Measurements from ENCODE around the gene FBXO2. TPM values are rescaled to one million over a fixed set of nuclear protein-coding genes. Genes with fewer than 3 reads are reported as not detected.
A peak's percentile ranks its signal among the peaks of the same experiment; 100 is the strongest.

FBXO2 gene
- total and polyA plus RNA-seq, 9 donors, result 0.09 to 4.5 (median 0.42) TPM

DNA sequence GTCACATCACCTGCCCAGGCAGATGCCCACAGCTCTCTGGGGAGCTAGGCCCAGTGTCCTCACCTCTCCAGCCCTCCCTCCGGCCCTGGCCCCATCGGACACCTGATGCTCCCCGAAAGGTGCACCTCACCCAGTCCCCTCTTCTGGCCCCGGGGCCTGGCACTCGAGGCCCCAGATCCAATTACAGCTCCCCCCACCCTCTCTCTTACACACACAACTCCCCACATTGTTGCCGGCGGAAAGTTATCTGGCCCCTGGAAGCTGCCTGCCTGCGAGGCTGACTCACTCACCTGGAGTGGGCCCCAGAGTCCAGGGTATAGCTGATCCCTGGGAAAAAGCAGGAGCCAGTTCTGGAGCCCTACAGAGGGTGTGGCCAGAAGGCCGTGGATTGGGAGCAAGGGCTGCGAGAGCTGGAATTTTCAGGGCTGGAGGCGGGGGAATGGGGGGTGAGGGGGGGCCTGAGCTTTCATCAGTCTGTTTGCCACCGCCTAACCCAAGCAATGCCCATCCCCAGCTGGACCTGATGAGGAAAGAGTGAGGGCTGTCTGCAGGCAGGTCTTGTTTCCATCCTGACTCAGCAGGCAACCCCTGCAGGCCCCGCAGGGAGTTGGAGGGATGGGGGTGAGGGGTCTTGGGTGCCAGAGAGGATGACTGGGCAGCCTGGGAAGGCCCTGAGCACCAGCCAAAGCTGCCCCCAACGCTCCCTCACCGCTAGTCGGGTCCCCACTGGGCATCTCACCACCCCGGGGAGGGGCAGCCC lies 948 bp downstream of the FBXO2 start:
- WGBS (ENCODE audit: insufficient coverage), result 42% methylated on average over 13 of the region's 17 CpGs
- H3K27ac ChIP-seq (ENCODE audit: low read length), result no peak overlapping the region
- no peaks in the 10 kb centered on the region for H3K9me3 ChIP-seq (replicated peaks; ENCODE audit: control insufficient read depth, low read depth, low read length)
- peaks cover 30% of the 10 kb centered on the region for H3K4me1 ChIP-seq (ENCODE audit: control insufficient read depth, insufficient read depth, low read length)
- H3K36me3 ChIP-seq (ENCODE audit: control insufficient read depth, insufficient read depth, low read length), result peaks cover 3% of the 10 kb centered on the region
- no peak overlapping the region for H3K4me3 ChIP-seq (ENCODE audit: low read length)
- no peak for DNase-seq
- peaks cover 62% of the 10 kb centered on the region for H3K27me3 ChIP-seq (ENCODE audit: control insufficient read depth, insufficient read depth, low read length)

DNA sequence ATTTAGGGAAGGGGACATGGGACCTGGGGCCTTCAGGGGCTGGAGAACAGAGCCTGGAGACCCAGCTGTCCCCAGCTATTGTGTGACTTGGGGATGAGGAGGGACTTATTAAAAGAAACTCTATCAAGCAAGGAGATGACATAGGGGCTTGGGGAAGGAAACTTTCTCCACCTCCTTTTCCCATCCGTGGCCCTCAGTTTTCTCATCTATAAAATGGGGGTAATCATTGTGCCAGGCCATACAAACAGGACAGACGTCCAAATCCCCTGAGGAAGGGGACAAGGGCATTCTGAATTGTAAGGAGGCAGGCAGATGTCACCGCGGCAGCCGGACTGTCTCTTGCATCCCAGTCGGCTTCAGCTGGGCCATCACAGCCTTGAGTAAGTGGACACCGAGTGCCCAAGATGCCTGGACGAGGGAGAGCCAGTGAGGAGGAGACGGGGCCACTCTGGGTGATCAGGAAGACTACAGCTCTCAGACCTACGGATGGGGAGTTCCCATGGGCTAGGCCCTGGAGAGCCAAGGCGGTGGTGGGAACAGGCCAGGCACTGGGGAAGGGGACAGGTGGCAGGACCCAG lies 1.9 kb downstream of the FBXO2 start:
- H3K27me3 ChIP-seq (ENCODE audit: control insufficient read depth, insufficient read depth, low read length), result peaks cover 65% of the 10 kb centered on the region

DNA sequence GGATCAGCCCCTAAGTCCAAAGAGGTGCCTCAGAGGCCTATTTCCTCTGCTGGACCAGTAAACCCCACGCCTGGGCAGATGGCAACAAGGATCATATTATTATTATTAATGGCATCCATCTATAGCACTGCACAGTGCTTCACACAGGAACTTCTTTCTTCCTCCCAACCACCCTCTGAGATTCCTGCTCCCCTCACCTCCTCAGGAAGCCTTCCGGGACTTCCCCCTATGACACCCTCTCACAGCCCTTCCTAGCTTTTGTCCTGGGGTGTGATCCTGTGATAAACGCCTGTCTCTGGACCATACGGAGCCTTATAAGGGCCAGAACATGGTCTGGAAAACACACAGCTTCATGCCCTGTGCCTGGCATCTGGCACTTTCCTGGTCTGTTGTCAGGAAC lies 3.2 kb downstream of the FBXO2 start:
- Histone ChIP-seq H3K4me1 (ENCODE audit: control insufficient read depth, insufficient read depth, low read length) (peaks cover 39% of the 10 kb centered on the region), H3K9me3 (replicated peaks; ENCODE audit: control insufficient read depth, low read depth, low read length) (no peaks in the 10 kb centered on the region), H3K4me3 (ENCODE audit: low read length) (no peak overlapping the region), H3K27me3 (ENCODE audit: control insufficient read depth, insufficient read depth, low read length) (peaks cover 65% of the 10 kb centered on the region), H3K27ac (ENCODE audit: low read length) (no peak overlapping the region), H3K36me3 (ENCODE audit: control insufficient read depth, insufficient read depth, low read length) (no peaks in the 10 kb centered on the region)
- WGBS (ENCODE audit: insufficient coverage), result 71% methylated on average over 3 of the region's 4 CpGs
- DNase-seq, result no peak

More for the DNA sequence above, 1.9 kb downstream of the FBXO2 start:
- WGBS (ENCODE audit: insufficient coverage), result 87% methylated on average over 9 of the region's 11 CpGs
- Histone ChIP-seq H3K4me3 (ENCODE audit: low read length) (no peak overlapping the region), H3K9me3 (replicated peaks; ENCODE audit: control insufficient read depth, low read depth, low read length) (no peaks in the 10 kb centered on the region), H3K27ac (ENCODE audit: low read length) (no peak overlapping the region), H3K4me1 (ENCODE audit: control insufficient read depth, insufficient read depth, low read length) (peaks cover 37% of the 10 kb centered on the region), H3K36me3 (ENCODE audit: control insufficient read depth, insufficient read depth, low read length) (peaks cover 3% of the 10 kb centered on the region)
- no peak for DNase-seq

DNA sequence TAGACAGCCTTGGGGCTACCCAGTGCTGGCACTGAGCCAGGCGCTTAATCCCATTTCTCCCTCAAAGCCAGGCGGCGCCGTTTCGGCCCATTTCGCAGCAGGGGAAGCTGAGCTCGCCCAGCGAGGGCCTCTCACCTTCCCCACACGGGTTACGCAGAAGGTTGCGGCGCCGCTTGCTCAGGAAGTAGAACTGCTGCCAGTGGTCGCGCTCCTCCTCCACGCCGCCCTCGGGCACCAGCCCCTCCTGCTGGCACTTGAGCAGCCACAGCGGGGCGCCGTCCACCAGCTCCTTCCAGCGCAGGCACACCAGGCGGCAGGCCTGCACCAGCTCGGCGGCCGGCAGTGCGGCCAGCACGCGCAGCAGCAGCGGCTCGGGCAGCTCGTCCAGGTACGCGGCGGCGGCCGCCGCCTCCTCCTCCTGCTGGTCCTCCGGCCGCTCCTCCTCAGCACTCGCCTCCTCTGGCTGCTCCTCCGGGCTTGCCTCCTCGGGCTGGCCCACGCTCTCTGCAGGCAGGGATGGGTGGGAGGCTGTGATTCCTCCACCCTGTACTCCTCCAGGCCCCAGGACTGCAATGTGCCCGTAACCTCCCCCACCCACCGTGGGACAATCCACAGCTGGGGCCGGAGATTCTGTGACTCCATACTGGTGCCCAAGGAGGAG lies 3.8 kb downstream of the FBXO2 start:
- peaks cover 62% of the 10 kb centered on the region for H3K27me3 ChIP-seq (ENCODE audit: control insufficient read depth, insufficient read depth, low read length)
- no peaks in the 10 kb centered on the region for H3K9me3 ChIP-seq (replicated peaks; ENCODE audit: control insufficient read depth, low read depth, low read length)
- H3K4me1 ChIP-seq (ENCODE audit: control insufficient read depth, insufficient read depth, low read length), result peaks cover 35% of the 10 kb centered on the region
- no peaks in the 10 kb centered on the region for H3K36me3 ChIP-seq (ENCODE audit: control insufficient read depth, insufficient read depth, low read length)
- H3K27ac ChIP-seq (ENCODE audit: low read length), result no peak overlapping the region
- no peak overlapping the region for H3K4me3 ChIP-seq (ENCODE audit: low read length)
- peak; percentile 53 for DNase-seq
- 4% methylated on average over 42 of the region's 47 CpGs for WGBS (ENCODE audit: insufficient coverage)

DNA sequence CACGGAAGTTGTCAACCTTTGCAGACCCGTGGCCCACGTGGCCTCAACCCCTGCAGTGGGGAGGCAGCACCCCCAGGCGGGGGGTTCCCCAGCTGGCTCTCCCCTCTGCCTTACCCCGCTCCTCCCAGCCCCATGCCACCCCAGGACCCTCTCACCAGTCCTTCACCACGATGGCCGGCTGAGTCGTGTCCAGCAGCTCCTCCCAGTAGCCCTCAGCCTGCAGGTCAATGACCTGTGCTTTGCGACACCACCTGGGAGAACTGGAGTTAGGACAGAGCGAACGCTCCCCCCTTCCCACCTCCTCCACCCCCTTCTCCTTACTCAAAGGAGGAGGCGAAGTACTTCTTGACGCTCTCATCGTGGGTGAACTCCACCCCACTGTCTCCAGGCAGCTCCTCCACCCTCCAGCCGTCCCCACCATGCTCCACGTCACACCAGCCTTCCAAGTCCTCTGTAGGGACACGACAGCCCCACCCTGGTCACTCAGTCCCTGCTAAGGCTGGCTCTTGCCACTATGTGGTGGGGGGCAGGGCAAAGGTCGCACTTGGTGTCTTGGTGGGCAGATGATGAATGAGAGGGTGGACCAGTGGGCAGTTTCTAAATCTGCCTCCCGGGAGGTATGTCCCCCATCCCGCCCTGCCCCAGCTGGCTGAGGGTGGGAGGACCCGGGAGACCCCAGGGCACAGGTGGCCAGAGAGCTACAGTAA lies 4.5 kb downstream of the FBXO2 start:
- whole genome bisulfite sequencing (ENCODE audit: insufficient coverage), result 32% methylated on average over 16 of the region's 21 CpGs
- no peak for DNase-seq
- Histone ChIP-seq H3K4me3 (ENCODE audit: low read length) (no peak overlapping the region), H3K9me3 (replicated peaks; ENCODE audit: control insufficient read depth, low read depth, low read length) (no peaks in the 10 kb centered on the region), H3K36me3 (ENCODE audit: control insufficient read depth, insufficient read depth, low read length) (no peaks in the 10 kb centered on the region), H3K4me1 (ENCODE audit: control insufficient read depth, insufficient read depth, low read length) (peaks cover 30% of the 10 kb centered on the region), H3K27me3 (ENCODE audit: control insufficient read depth, insufficient read depth, low read length) (peaks cover 60% of the 10 kb centered on the region), H3K27ac (ENCODE audit: low read length) (no peak overlapping the region)

DNA sequence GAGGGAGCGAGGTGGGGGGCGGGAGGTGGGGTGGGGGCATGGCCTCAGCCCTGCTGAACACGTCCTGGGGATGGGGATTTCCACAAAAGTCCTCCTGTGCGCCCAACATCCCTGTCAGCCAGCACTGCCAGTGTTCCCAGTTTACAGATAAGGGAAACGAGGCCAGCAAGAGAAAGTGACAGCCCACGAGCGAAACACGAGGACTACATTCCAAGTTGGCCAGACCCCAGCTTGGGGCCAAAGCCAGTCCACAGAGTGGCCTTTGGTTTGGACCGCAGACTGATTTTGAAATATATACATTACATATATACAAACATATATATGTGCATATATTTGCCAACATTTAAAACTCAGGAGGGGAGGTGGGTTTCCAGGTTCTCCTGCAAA lies 5.0 kb downstream of the FBXO2 start:
- DNase-seq, result no peak
- Histone ChIP-seq H3K9me3 (replicated peaks; ENCODE audit: control insufficient read depth, low read depth, low read length) (no peaks in the 10 kb centered on the region), H3K27me3 (ENCODE audit: control insufficient read depth, insufficient read depth, low read length) (peaks cover 57% of the 10 kb centered on the region), H3K27ac (ENCODE audit: low read length) (no peak overlapping the region), H3K4me3 (ENCODE audit: low read length) (no peak overlapping the region), H3K36me3 (ENCODE audit: control insufficient read depth, insufficient read depth, low read length) (no peaks in the 10 kb centered on the region), H3K4me1 (ENCODE audit: control insufficient read depth, insufficient read depth, low read length) (peaks cover 27% of the 10 kb centered on the region)
- 25% methylated on average over 2 of the region's 9 CpGs for WGBS (ENCODE audit: insufficient coverage)

DNA sequence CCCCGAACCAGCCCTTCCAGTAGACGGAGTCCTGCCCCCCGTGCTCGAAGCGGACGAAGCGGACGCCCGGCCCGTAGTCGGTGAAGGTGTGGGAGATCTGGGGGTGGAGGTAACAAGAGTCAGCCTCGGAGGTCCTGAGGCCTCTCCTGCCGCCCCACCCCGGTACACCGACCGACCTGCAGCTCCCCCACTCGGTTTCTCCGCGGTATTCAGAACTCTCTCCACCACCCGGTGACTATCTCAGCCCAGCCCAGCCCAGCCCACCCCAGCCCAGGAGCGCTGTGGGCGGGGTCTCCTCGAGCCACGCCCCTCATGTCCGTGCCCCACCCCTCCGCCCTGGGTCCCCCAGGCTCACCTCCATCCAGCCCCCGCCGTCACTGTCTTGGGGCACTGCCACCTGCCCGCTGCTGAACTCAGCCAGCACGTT lies 5.5 kb downstream of the FBXO2 start:
- Histone ChIP-seq H3K27ac (ENCODE audit: low read length) (no peak overlapping the region), H3K4me1 (ENCODE audit: control insufficient read depth, insufficient read depth, low read length) (peaks cover 23% of the 10 kb centered on the region), H3K36me3 (ENCODE audit: control insufficient read depth, insufficient read depth, low read length) (no peaks in the 10 kb centered on the region), H3K4me3 (ENCODE audit: low read length) (no peak overlapping the region), H3K27me3 (ENCODE audit: control insufficient read depth, insufficient read depth, low read length) (peaks cover 55% of the 10 kb centered on the region), H3K9me3 (replicated peaks; ENCODE audit: control insufficient read depth, low read depth, low read length) (no peaks in the 10 kb centered on the region)
- DNase-seq, result no peak
- WGBS (ENCODE audit: insufficient coverage), result under 1% methylated on average over 15 of the region's 30 CpGs

DNA sequence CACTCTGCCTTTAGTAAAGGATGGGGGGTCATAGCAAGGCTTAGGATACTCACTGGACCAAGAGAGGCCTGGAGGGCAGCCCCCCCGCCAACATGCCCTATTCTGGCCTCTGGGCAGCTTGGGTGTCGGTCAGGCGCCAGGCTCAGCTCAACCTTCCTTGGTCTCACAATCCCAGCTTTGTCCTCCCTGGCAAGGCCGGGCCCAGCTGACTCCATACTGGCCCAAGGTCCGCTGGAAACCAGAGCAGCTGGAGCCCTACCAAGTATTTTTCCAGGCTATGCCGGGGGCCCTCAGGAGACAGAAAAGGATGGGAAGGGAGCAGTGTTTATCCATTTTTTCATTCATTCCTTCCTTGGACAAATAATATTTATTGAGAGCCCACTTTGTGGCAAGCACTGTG lies 6.2 kb downstream of the FBXO2 start:
- DNase-seq, result peak; percentile 60
- peaks cover 49% of the 10 kb centered on the region for H3K27me3 ChIP-seq (ENCODE audit: control insufficient read depth, insufficient read depth, low read length)
- 82% methylated on average over 3 of the region's 6 CpGs for WGBS (ENCODE audit: insufficient coverage)

DNA sequence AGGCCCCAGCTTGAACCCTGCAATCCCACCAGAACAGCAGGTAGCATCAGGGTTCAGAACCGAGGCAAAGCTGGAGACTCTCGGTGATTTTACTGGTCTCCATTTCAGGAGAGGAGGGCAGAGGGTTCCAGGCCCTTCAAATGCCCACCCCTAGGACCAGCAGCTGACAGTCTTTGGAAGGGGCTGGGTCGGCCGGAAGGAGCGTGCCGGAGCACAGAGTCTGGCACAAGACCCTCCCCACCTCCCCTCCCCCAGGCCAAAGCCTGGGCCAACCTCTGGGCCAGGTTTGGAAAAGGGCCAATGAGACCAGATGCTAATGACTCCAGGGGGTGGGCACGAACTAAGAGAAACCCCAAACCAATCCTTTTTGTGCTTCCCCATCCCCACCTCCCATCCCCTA lies 6.9 kb downstream of the FBXO2 start:
- H3K9me3 ChIP-seq (replicated peaks; ENCODE audit: control insufficient read depth, low read depth, low read length), result no peaks in the 10 kb centered on the region
- H3K4me3 ChIP-seq (ENCODE audit: low read length), result no peak overlapping the region
- DNase-seq, result no peak
- WGBS (ENCODE audit: insufficient coverage), result 86% methylated on average over 2 of the region's 7 CpGs
- H3K27me3 ChIP-seq (ENCODE audit: control insufficient read depth, insufficient read depth, low read length), result peaks cover 42% of the 10 kb centered on the region
- peaks cover 20% of the 10 kb centered on the region for H3K4me1 ChIP-seq (ENCODE audit: control insufficient read depth, insufficient read depth, low read length)
- H3K36me3 ChIP-seq (ENCODE audit: control insufficient read depth, insufficient read depth, low read length), result no peaks in the 10 kb centered on the region
- no peak overlapping the region for H3K27ac ChIP-seq (ENCODE audit: low read length)

More for the DNA sequence above, 6.2 kb downstream of the FBXO2 start:
- Histone ChIP-seq H3K27ac (ENCODE audit: low read length) (no peak overlapping the region), H3K4me1 (ENCODE audit: control insufficient read depth, insufficient read depth, low read length) (peaks cover 20% of the 10 kb centered on the region), H3K9me3 (replicated peaks; ENCODE audit: control insufficient read depth, low read depth, low read length) (no peaks in the 10 kb centered on the region), H3K4me3 (ENCODE audit: low read length) (no peak overlapping the region), H3K36me3 (ENCODE audit: control insufficient read depth, insufficient read depth, low read length) (no peaks in the 10 kb centered on the region)

DNA sequence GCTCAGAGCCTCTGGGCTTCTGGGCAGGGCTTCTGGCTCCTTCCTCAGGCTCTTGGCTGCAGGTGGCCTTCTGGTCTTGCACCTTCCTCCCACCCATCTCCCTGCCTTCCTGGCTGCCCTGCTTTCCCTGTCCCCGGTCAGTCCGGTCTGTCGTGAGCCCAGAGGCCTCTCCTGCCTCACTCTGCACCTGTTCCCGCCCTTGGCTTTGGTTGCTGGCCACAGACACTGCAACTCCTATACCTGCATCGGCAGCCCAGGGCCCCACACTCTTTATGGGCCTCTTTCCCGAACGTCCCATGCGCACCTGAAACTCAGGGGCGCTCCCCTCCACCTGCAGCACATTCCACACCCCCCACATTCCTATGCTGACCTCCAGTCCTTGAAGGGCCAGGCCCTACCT lies 7.9 kb downstream of the FBXO2 start:
- no peaks in the 10 kb centered on the region for H3K36me3 ChIP-seq (ENCODE audit: control insufficient read depth, insufficient read depth, low read length)
- peaks cover 37% of the 10 kb centered on the region for H3K27me3 ChIP-seq (ENCODE audit: control insufficient read depth, insufficient read depth, low read length)
- 77% methylated on average over 9 of the region's 9 CpGs for WGBS (ENCODE audit: insufficient coverage)
- no peak for DNase-seq
- H3K4me1 ChIP-seq (ENCODE audit: control insufficient read depth, insufficient read depth, low read length), result peaks cover 20% of the 10 kb centered on the region
- H3K4me3 ChIP-seq (ENCODE audit: low read length), result no peak overlapping the region
- no peaks in the 10 kb centered on the region for H3K9me3 ChIP-seq (replicated peaks; ENCODE audit: control insufficient read depth, low read depth, low read length)
- no peak overlapping the region for H3K27ac ChIP-seq (ENCODE audit: low read length)

Measured in muscle of leg (tissue), 11 donors.